K562 (cell line): ENCODE results near the gene ZNF322. TPM values are rescaled to one million over a fixed set of nuclear protein-coding genes. Genes with fewer than 3 reads are reported as not detected.

Source experiments
- CHD4 ChIP-seq: fragments of 200-600 bp; sonication (generic); IDR thresholded peaks from 3 replicates; pipeline ENCODE4 v1.6.1; 2012; ENCODE audit warnings: low read depth, mild to moderate bottlenecking, mixed read lengths, low read length, inconsistent platforms; ENCODE audit not compliant: insufficient read depth, insufficient replicate concordance, poor library complexity, severe bottlenecking
- CREB3L1 ChIP-seq: fragments of 450-650 bp; IDR thresholded peaks from 2 replicates; pipeline ENCODE4 v1.6.1; 2014; ENCODE audit warnings: low read depth, mild to moderate bottlenecking, moderate library complexity, borderline replicate concordance
- DPF2 ChIP-seq: fragments of 450-650 bp; IDR thresholded peaks from 2 replicates; pipeline ENCODE4 v1.6.1; 2016
- EP400 ChIP-seq: fragments of 450-650 bp; IDR thresholded peaks from 2 replicates; pipeline ENCODE4 v1.6.1; 2017; ENCODE audit warnings: antibody characterized with exemption, mild to moderate bottlenecking, moderate library complexity
- FOXA3 ChIP-seq, 2 experiments: fragments of 450-650 bp in 1 of 2; sonication (generic) in 1 of 2; formaldehyde crosslinking; IDR thresholded peaks in 1 of 2; conservative IDR thresholded peaks in 1 of 2; 2 replicates each; pipeline versions ENCODE4 v1.4.0 to v1.8.0; 2020 to 2022; ENCODE audit warnings: mild to moderate bottlenecking in 2 of 2, missing genetic modification reagents in 1 of 2
- GABPB1 ChIP-seq: sonication (generic); formaldehyde crosslinking; IDR thresholded peaks from 2 replicates; pipeline ENCODE4 v1.8.0; 2022; ENCODE audit warnings: mild to moderate bottlenecking, missing genetic modification reagents
- HDAC1 ChIP-seq, 2 experiments: fragments of 450-650 bp; IDR thresholded peaks; 2 replicates each; pipeline ENCODE4 v1.6.1; 2016 to 2017; ENCODE audit warnings: inconsistent platforms in 1 of 2, mild to moderate bottlenecking in 1 of 2, moderate library complexity in 1 of 2
- KLF16 ChIP-seq: IDR thresholded peaks from 2 replicates; pipeline ENCODE4 v1.6.1; 2016; ENCODE audit warnings: antibody characterized with exemption
- MEF2D ChIP-seq: conservative IDR thresholded peaks from 2 replicates; pipeline ENCODE4 v1.6.1; 2016; ENCODE audit warnings: low read depth, missing genetic modification characterization, missing compliant biosample characterization
- MTA3 ChIP-seq: fragments of 450-650 bp; formaldehyde crosslinking; IDR thresholded peaks from 2 replicates; pipeline ENCODE4 v1.6.1; 2017; ENCODE audit warnings: mild to moderate bottlenecking, borderline replicate concordance
- MTF1 ChIP-seq: fragments of 250-450 bp; sonication (Bioruptor Pico); IDR thresholded peaks from 2 replicates; pipeline ENCODE4 v1.9.0; 2021; ENCODE audit warnings: moderate library complexity, mild to moderate bottlenecking, inconsistent platforms, borderline replicate concordance
- NFYB ChIP-seq: IDR thresholded peaks from 2 replicates; pipeline ENCODE4 v1.6.1; 2011; ENCODE audit warnings: mild to moderate bottlenecking, moderate library complexity; ENCODE audit not compliant: insufficient read length; ENCODE audit errors: extremely low read depth
- PCBP1 ChIP-seq: fragments of 200-400 bp; formaldehyde crosslinking; IDR thresholded peaks from 2 replicates; pipeline ENCODE4 v1.6.1; 2018; ENCODE audit warnings: mild to moderate bottlenecking, low read depth, low read length; ENCODE audit not compliant: poor library complexity, severe bottlenecking
- PHF20 ChIP-seq: fragments of 450-650 bp; IDR thresholded peaks from 2 replicates; pipeline ENCODE4 v1.6.1; 2018; ENCODE audit not compliant: partially characterized antibody
- POLR2B ChIP-seq: fragments of 450-650 bp; IDR thresholded peaks from 2 replicates; pipeline ENCODE4 v1.6.1; 2018; ENCODE audit warnings: low read depth; ENCODE audit not compliant: partially characterized antibody
- POLR2G ChIP-seq: fragments of 200-400 bp; formaldehyde crosslinking; IDR thresholded peaks from 2 replicates; pipeline ENCODE4 v1.6.1; 2017; ENCODE audit warnings: low read depth, mild to moderate bottlenecking, antibody characterized with exemption, low read length, moderate library complexity
- PRPF4 ChIP-seq: fragments of 200-400 bp; formaldehyde crosslinking; IDR thresholded peaks from one replicate; pipeline ENCODE4 v1.6.1; 2017; ENCODE audit warnings: low read length, low read depth, mild to moderate bottlenecking; ENCODE audit not compliant: insufficient read depth, poor library complexity, severe bottlenecking
- SMARCA4 ChIP-seq: fragments of 450-650 bp; IDR thresholded peaks from 2 replicates; pipeline ENCODE4 v1.6.1; 2016
- TFE3 ChIP-seq: fragments of 450-650 bp; formaldehyde crosslinking; IDR thresholded peaks from 2 replicates; pipeline ENCODE4 v1.4.0; 2020; ENCODE audit warnings: mild to moderate bottlenecking, mixed read lengths
- TRIM24 ChIP-seq, 2 experiments: fragments of 450-650 bp; IDR thresholded peaks; 2 replicates each; pipeline ENCODE4 v1.6.1; 2016
- UBTF ChIP-seq, 2 experiments: IDR thresholded peaks; 2 replicates each; pipeline ENCODE4 v1.6.1; 2012; ENCODE audit warnings: improper control_type of control experiment in 2 of 2, low read depth in 2 of 2, low read length in 2 of 2, borderline replicate concordance in 1 of 2
- ZNF324 ChIP-seq: fragments of 250-450 bp; sonication (Bioruptor Pico); IDR thresholded peaks from 2 replicates; pipeline ENCODE4 v1.4.0; 2020; ENCODE audit warnings: mild to moderate bottlenecking
- polyA plus RNA-seq, 8 experiments: library from polyadenylated mRNA; depleted of rRNA in 4 of 8; stranded (reverse) in 5 of 8; unstranded in 3 of 8; fragments of >200 nt; fragmentation: Nextera tagmentation in 2 of 8; fragmentation: Illumina TruSeq in 1 of 8; extraction: Ambion mirVana in 2 of 8; extraction: Trizol in 1 of 8; gene quantifications; 2 replicates each; pipeline versions ENCODE4 v1.2.1 to v1.2.3, GENCODE V29; 2011 to 2014; ENCODE audit warnings: inconsistent platforms in 1 of 8, missing spikeins in 1 of 8
- total RNA-seq, 7 experiments: library from RNA; depleted of rRNA in 6 of 7; stranded (reverse); fragments of >200 nt in 6 of 7; fragmentation: Illumina TruSeq in 2 of 7; extraction: Trizol in 2 of 7; gene quantifications; 2 replicates each; pipeline versions ENCODE4 v1.2.1 to v1.2.3, GENCODE V29; 2011 to 2021; ENCODE audit warnings: low replicate concordance in 1 of 7

Gene ZNF322
- total and polyA plus RNA-seq, 9 of the 15 experiments (the other 6 are each of a cell fraction or from before 2014, with no cell fraction given), result 4.7 to 31.2 (median 18.7) TPM

GRCh38 chr6:26659042-26659999 is at the start of gene ZNF322 (continued):
- TF ChIP-seq PRPF4, result no peak
- TF ChIP-seq MEF2D (tag), result no peak
- TF ChIP-seq MTF1, result no peak
- peak; percentile 99 for TF ChIP-seq TFE3
- TF ChIP-seq FOXA3 (CRISPR knock-in tag; conservative IDR thresholded peaks at IDR 0.05 in 1 of 2, IDR thresholded peaks at IDR 0.05 in 1 of 2), result no peak
- peak; percentile 90 for TF ChIP-seq PHF20
- TF ChIP-seq NFYB, result peak; percentile 63
- no peak for TF ChIP-seq PCBP1
- TF ChIP-seq GABPB1, result peak; percentile 90
- TF ChIP-seq UBTF (IDR thresholded peaks at IDR 0.05; ENCODE audit: borderline replicate concordance in 1 of 2, low read depth in 2 of 2, low read length in 2 of 2), result 0 out of 4 replicates have a peak, but pooled peaks have one; percentile 36 to 74
- no peak for TF ChIP-seq DPF2
- peak; percentile 58; the same call in 1 of the 2 replicates for TF ChIP-seq MTA3
- TF ChIP-seq POLR2G, result peak; percentile 93
- peak in 1 of 2 experiments; percentile 79; a peak in 2 of 4 replicates for TF ChIP-seq HDAC1 (IDR thresholded peaks at IDR 0.05)
- no peak for TF ChIP-seq TRIM24 (IDR thresholded peaks at IDR 0.05)
- TF ChIP-seq EP400, result peak; percentile 86
- peak; percentile 44 for TF ChIP-seq CHD4
- TF ChIP-seq POLR2B, result peak; percentile 75
- peak; percentile 22; the same call in 1 of the 2 replicates for TF ChIP-seq SMARCA4
- TF ChIP-seq KLF16, result no peak; the same call in 1 of the 2 replicates
- 0 out of 2 replicates have a peak, but pooled peaks have one; percentile 18 for TF ChIP-seq ZNF324 (CRISPR knock-in tag)
- 0 out of 2 replicates have a peak, but pooled peaks have one; percentile 59 for TF ChIP-seq CREB3L1
